HG03159 (cell line): ENCODE data around the gene FSIP1.

Experiments used
- ATAC-seq: cut with Tn5 transposase; IDR thresholded peaks from one replicate; pipeline ENCODE4 v1.9.1; 2021; ENCODE audit warnings: mild to moderate bottlenecking, moderate library complexity; ENCODE audit not compliant: unreplicated experiment

The FSIP1 gene

DNA sequence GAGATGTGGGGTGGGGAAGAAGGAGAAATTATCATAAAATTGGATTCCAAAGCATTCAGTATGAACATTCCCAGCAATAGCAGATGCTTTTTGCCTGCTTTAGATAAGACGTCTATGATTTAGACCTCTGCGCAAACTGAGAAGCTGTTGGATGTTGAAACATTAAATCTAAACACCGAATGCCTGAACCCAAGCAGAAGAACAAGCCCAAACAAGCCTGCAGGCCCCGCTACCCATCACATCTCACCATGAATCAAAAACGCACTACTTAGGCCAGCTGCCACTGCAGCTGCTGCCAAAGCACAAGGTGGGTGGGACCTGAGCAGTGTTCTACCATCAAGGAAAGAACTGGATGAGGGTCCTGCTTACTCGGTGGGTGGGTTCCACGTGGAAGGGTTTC lies 226.2 kb downstream of the FSIP1 start:
- ATAC-seq: no peak

DNA sequence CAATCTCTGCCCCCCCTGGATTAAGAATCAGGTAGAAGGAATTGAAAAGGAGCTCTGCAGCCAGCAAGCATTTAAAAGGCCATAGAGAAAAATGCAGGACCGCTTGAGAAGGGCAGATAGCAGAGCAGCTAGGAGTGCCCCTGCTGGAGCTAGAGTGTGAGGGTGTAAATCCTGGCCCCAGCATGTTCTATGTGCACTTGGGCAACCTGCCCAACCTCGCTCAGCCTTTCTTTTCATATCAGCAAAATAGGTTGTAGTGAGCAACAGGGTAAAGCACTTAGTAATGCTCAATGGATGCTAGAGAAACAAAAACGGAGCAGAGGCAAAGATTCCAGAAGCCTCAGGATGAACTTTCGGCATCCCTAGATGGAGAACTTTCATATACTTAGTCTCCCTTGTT lies 226.8 kb downstream of the FSIP1 start:
- ATAC-seq: no peak

DNA sequence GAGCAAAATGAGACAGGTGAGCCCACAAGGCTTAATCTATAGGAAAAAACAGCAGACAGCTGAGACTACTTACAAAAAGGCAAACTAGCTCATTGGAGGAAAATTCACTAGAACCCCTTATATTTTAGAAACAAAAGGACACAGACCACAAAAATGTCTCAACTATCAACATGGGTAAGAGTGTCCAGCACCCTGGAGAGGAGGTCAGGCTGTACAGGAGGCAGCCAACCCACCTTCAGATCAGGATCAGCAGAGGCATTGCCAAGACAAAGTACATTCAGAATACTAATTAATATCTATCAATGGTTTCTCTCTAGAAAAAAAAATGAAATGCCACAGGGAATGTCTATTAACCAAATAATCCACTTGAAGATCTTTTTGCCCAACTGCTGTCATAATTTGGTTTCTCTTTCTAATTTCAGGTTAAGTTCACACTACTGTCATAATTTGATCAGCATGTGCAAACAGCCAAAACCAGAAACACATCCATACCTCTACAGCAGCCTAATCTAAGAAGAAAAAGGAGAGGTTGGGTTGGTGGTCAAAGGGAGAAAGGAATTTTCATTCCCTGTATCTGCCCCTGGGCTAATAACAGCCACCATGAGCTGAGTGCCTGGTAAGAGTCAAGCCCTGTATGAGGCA lies 227.8 kb downstream of the FSIP1 start:
- no peak for ATAC-seq

DNA sequence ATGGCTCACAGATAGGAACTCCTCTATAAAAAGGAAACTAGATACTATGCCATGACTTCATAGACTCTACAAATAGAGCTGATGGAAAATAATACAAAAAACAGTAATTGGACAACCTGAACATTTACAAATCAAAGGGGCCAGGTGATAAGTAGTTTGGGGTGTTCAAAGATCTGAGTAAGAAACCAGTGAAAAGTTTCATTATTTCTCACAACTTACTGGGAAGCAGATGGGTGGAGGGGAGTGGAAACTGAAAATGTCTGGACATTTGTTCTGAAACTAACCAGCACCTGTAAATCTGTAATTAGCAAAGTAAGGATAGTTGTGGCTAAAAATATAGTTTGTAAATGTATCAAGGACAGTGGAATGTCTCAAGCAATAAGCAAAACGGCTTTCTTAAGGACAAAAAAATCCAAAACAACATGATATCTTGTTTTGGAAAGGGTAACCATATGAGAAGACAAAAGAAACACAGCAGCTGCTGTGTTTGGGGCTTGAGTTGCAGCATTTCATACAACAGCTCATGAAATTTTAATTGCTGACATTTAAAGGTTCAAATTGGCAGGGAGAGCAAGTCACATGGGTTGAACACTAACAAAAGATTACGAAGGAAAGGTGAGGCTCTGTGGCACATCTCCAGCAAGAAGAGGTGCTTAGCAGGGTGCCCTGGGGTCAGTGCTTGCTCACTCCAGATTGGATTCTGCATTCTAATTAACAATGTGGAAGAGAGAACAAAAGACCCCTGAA lies 228.5 kb downstream of the FSIP1 start:
- no peak for ATAC-seq

DNA sequence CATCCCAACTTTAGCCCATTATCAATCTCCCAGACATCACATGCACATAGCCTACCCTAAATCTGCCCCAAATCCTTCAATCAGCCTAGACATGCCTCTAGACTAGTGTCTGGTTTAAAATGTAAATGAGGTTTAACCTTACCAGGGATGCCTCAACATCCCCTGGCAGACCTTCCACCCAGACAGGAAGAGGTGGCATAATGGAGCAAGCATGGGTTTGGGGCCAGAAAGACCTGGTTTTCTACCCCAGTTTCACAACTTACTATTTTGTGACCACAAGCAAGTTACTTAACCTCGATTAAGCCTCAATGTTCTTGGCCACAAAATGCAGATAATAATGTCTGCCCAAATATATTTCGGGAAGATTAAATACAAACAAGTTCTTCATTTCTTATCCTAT lies 230.1 kb downstream of the FSIP1 start:
- no peak for ATAC-seq

DNA sequence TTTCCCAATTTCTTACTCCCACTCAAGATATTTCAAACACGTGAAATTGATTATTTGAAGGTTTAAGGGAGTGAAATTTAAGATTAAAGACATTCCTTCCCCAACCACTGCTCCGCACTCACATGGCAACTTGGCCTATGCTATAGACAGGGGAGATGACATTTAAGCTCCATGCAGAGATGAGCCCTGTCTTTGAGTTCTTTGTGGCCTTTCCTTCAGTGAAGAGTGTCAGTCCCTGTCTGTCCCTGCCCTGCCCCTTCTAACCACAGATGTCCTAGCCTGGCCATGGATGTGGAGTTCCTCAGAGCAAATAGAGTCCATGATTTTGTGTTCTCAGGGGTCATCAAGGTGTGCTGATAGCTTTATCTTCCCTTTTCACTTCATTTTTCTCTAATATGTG lies 231.2 kb downstream of the FSIP1 start:
- ATAC-seq: no peak
